Astrocyte (in vitro differentiated cells and primary cell): Measurements from ENCODE around the gene GPLD1. TPM values are rescaled to one million over a fixed set of nuclear protein-coding genes. Genes with fewer than 3 reads are reported as not detected.
"Not testable (repeated sequence)": the region's sequence is repeated elsewhere in the genome, so short reads cannot be mapped to it uniquely, and the experiment has no call there.

ENCODE experiments used
- DNase-seq: peaks from one replicate; pipeline ENCODE4 v3.0.0-alpha.2; 2010; ENCODE audit warnings: low read depth
- FAIRE-seq: peaks from 2 replicates; lab custom pipeline; 2011; peaks lifted over from hg19 to GRCh38; lab: Jason Lieb, UNC
- H2AFZ ChIP-seq: 2 replicates; pipeline ENCODE4 v1.6.0; 2012; ENCODE audit warnings: low read depth, low read length, inconsistent platforms
- H3K27ac ChIP-seq: 2 replicates; pipeline ENCODE4 v1.5.1; 2011; ENCODE audit warnings: low read depth, low read length, inconsistent platforms
- H3K27me3 ChIP-seq: 2 replicates; pipeline ENCODE4 v1.6.0; 2011; ENCODE audit warnings: low read length, inconsistent platforms; ENCODE audit not compliant: insufficient read depth
- H3K36me3 ChIP-seq: 2 replicates; pipeline ENCODE4 v1.5.1; 2011; ENCODE audit warnings: low read length, inconsistent platforms; ENCODE audit not compliant: insufficient read depth
- H3K4me1 ChIP-seq: 2 replicates; pipeline ENCODE4 v1.5.1; 2011; ENCODE audit warnings: low read length, inconsistent platforms; ENCODE audit not compliant: insufficient read depth
- H3K4me2 ChIP-seq: 2 replicates; pipeline ENCODE4 v1.6.0; 2012; ENCODE audit warnings: low read length, inconsistent platforms
- H3K4me3 ChIP-seq: 2 replicates; pipeline ENCODE4 v1.5.1; 2011; ENCODE audit warnings: low read depth, mild to moderate bottlenecking, low read length, inconsistent platforms; ENCODE audit not compliant: insufficient read depth
- H3K79me2 ChIP-seq: 2 replicates; pipeline ENCODE4 v1.6.0; 2012; ENCODE audit warnings: mild to moderate bottlenecking, low read length, inconsistent platforms; ENCODE audit not compliant: insufficient read depth
- H3K9ac ChIP-seq: 2 replicates; pipeline ENCODE4 v1.6.0; 2012; ENCODE audit warnings: mild to moderate bottlenecking, low read length, inconsistent platforms
- H3K9me3 ChIP-seq: 2 replicates; pipeline ENCODE4 v1.5.1; 2012; ENCODE audit warnings: low read depth, mild to moderate bottlenecking, low read length, inconsistent platforms; ENCODE audit not compliant: insufficient read depth
- H4K20me1 ChIP-seq: 2 replicates; pipeline ENCODE4 v1.6.0; 2012; ENCODE audit warnings: low read length, inconsistent platforms; ENCODE audit not compliant: insufficient read depth
- H3K27ac Mint-ChIP-seq: one replicate; pipeline ENCODE4 v1.8.0; 2021; ENCODE audit warnings: mild to moderate bottlenecking, mixed read lengths; ENCODE audit not compliant: unreplicated experiment
- H3K27me3 Mint-ChIP-seq: one replicate; pipeline ENCODE4 v1.8.0; 2021; ENCODE audit warnings: low read depth, mixed read lengths; ENCODE audit not compliant: unreplicated experiment
- H3K36me3 Mint-ChIP-seq: one replicate; pipeline ENCODE4 v1.8.0; 2021; ENCODE audit warnings: low read depth, mixed read lengths; ENCODE audit not compliant: unreplicated experiment
- H3K4me1 Mint-ChIP-seq: one replicate; pipeline ENCODE4 v1.8.0; 2021; ENCODE audit warnings: low read depth, mixed read lengths; ENCODE audit not compliant: unreplicated experiment
- H3K4me3 Mint-ChIP-seq: one replicate; pipeline ENCODE4 v1.8.0; 2021; ENCODE audit warnings: mild to moderate bottlenecking, moderate library complexity, mixed read lengths; ENCODE audit not compliant: unreplicated experiment
- H3K9me3 Mint-ChIP-seq: one replicate; pipeline ENCODE4 v1.8.0; 2021; ENCODE audit warnings: mild to moderate bottlenecking, mixed read lengths; ENCODE audit not compliant: unreplicated experiment
- EZH2 ChIP-seq: IDR thresholded peaks from 2 replicates; pipeline ENCODE4 v1.6.1; 2012; ENCODE audit warnings: mild to moderate bottlenecking, low read length, inconsistent platforms; ENCODE audit not compliant: insufficient read depth
- total RNA-seq: library from RNA; stranded (reverse); gene quantifications from 2 replicates; pipeline ENCODE4 v1.2.1, GENCODE V29; 2021
- TF ChIP-seq, protein P1 (sequence below): IDR thresholded peaks from 2 replicates; pipeline ENCODE4 v1.5.1; 2011; ENCODE audit warnings: low read depth, mild to moderate bottlenecking, inconsistent platforms, low read length, moderate library complexity; ENCODE audit not compliant: insufficient read depth

The GPLD1 gene
- total RNA-seq, 1 donor from 2014 or later, result 0.75 TPM

DNA sequence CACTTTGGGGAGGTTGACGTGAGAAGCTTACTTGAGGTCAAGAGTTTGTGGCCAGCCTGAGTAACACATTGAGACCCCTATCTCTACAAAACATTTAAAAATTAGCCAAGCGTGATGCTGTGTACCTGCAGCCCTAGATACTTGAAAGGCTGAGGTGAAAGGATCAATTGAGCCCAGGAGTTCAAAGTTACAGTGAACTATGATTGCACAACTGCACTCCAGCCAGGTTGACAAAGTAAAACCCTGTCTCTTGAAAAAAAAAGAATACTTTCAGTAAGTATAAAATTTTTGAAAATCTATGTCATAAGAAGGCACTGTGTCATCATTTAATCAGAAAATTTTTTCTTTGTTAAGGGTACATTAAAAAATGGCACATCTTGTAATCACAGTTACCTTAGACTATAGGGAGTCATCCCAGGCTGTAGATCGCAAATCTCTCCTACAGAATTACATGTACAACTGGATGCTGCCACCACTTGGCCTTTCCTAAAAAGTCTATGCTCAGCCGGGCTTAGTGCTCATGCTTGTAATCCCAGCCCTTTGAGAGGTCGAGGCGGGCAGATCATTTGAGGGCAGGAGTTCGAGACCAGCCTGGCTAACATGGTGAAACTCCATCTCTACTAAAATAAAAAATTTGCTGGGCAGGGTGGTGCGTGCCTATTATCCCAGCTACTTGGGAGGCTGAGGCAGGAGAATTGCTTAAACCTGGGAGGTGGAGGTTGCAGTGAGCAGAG lies 103.7 kb downstream of the GPLD1 start:
- no peak overlapping the region for H2AFZ ChIP-seq
- no peaks in the 10 kb centered on the region for H3K36me3 ChIP-seq
- TF ChIP-seq, protein P1, sequence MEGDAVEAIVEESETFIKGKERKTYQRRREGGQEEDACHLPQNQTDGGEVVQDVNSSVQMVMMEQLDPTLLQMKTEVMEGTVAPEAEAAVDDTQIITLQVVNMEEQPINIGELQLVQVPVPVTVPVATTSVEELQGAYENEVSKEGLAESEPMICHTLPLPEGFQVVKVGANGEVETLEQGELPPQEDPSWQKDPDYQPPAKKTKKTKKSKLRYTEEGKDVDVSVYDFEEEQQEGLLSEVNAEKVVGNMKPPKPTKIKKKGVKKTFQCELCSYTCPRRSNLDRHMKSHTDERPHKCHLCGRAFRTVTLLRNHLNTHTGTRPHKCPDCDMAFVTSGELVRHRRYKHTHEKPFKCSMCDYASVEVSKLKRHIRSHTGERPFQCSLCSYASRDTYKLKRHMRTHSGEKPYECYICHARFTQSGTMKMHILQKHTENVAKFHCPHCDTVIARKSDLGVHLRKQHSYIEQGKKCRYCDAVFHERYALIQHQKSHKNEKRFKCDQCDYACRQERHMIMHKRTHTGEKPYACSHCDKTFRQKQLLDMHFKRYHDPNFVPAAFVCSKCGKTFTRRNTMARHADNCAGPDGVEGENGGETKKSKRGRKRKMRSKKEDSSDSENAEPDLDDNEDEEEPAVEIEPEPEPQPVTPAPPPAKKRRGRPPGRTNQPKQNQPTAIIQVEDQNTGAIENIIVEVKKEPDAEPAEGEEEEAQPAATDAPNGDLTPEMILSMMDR, result no peak
- TF ChIP-seq EZH2, result no peak
- peaks cover 2% of the 10 kb centered on the region for H3K9me3 Mint-ChIP-seq
- H3K27me3 Mint-ChIP-seq, result no peaks in the 10 kb centered on the region
- no peak for DNase-seq
- H3K4me1 ChIP-seq, result no peaks in the 10 kb centered on the region
- no peaks in the 10 kb centered on the region for H3K27me3 ChIP-seq
- no peaks in the 10 kb centered on the region for H3K36me3 Mint-ChIP-seq
- H3K4me1 Mint-ChIP-seq, result peaks cover 7% of the 10 kb centered on the region
- H3K79me2 ChIP-seq, result no peaks in the 10 kb centered on the region
- no peak overlapping the region for H3K4me2 ChIP-seq
- H3K4me3 ChIP-seq, result no peak overlapping the region
- H3K9me3 ChIP-seq, result no peaks in the 10 kb centered on the region
- H3K4me3 Mint-ChIP-seq, result no peak overlapping the region
- no peak overlapping the region for H3K27ac Mint-ChIP-seq
- H3K9ac ChIP-seq, result no peak overlapping the region
- no peak overlapping the region for H3K27ac ChIP-seq
- no peak for FAIRE-seq
- H4K20me1 ChIP-seq, result no peaks in the 10 kb centered on the region

DNA sequence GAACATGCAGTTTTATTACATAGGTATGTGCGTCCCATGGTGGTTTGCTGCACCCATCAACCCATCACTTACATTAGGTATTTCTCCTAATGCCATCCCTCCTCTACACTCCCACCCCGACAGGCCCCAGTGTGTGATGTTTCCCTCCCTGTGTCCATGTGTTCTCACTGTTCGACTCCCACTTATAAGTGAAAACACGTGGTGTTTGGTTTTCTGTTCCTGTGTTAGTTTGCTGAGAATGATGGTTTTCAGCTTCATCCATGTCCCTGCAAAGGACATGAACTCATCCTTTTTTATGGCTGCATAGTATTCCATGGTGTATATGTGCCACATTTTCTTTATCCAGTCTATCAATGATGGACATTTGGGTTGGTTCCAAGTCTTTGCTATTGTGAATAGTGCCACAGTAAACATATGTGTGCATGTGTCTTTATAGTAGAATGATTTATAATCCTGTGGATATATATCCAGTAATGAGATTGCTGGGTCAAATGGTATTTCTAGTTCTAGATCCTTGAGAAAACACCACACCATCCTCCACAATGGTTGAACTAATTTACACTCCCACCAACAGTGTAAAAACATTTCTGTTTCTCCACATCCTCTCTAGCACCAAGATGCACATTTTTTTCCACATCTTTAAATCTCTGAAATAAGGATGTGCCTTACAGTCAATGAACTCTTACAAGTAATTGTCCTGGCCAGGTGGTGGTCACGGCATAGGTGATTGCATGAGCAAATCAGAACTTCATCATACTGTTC lies 104.8 kb downstream of the GPLD1 start:
- not testable (repeated sequence) for H3K36me3 ChIP-seq, H3K27ac ChIP-seq, H4K20me1 ChIP-seq, H3K4me1 Mint-ChIP-seq, H3K27me3 Mint-ChIP-seq, FAIRE-seq, H2AFZ ChIP-seq, H3K79me2 ChIP-seq, H3K27ac Mint-ChIP-seq, H3K9ac ChIP-seq, DNase-seq, H3K4me3 ChIP-seq, H3K4me2 ChIP-seq, H3K27me3 ChIP-seq, H3K36me3 Mint-ChIP-seq, H3K4me3 Mint-ChIP-seq, H3K9me3 ChIP-seq, H3K9me3 Mint-ChIP-seq, H3K4me1 ChIP-seq

DNA sequence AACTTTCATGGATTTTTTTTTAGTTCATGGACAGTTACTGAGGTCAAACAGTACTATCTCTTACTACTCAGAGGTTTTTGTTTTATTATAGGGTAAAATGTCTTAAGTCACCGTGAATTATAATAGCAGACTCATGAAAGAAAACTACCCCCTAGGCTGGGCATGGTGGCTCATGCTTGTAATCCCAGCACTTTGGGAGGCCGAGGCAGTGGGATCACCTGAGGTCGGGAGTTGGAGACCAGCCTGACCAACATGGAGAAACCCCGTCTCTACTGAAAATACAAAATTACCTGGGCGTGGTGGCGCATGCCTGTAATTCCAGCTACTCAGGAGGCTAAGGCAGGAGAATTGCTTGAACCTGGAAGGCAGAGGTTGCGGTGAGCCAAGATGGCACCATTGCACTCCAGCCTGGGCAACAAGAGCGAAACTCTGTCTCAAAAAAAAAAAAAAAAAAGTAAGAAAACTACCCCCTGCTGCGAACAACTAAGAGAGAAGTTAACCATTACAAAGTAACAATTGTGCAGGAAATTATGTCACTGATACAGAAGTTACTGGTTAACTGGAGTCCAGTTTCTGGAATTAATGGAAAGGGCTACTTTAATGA lies 106.4 kb downstream of the GPLD1 start:
- not testable (repeated sequence) for H3K4me1 Mint-ChIP-seq, H3K9me3 Mint-ChIP-seq, H3K36me3 Mint-ChIP-seq, H3K4me1 ChIP-seq, H2AFZ ChIP-seq, DNase-seq, H3K27me3 ChIP-seq, H3K27me3 Mint-ChIP-seq, H3K4me3 Mint-ChIP-seq, H3K36me3 ChIP-seq, H3K79me2 ChIP-seq, H3K27ac ChIP-seq, H3K9me3 ChIP-seq, H3K4me3 ChIP-seq, FAIRE-seq, H3K4me2 ChIP-seq, H4K20me1 ChIP-seq, H3K9ac ChIP-seq
- peak overlapping the region; percentile 68 for H3K27ac Mint-ChIP-seq
